ENCODE data around the gene NAGLU. TPM values are rescaled to one million over a fixed set of nuclear protein-coding genes. Genes with fewer than 3 reads are reported as not detected.

The NAGLU gene
- total and polyA plus RNA-seq, 2 of the 13 experiments (the other 11 are each of a cell fraction or from before 2014, with no cell fraction given) = 28.2 to 40.1 TPM

GRCh38 chr17:42518755-42519545 is 17.1 kb upstream of the NAGLU start (continued):
- TF ChIP-seq TERF1 (CRISPR knock-in tag; IDR thresholded peaks at IDR 0.05) (no peak), ZNF234 (CRISPR knock-in tag; conservative IDR thresholded peaks at IDR 0.05) (no peak), SUZ12 (IDR thresholded peaks at IDR 0.05; ENCODE audit: low read depth, low read length) (no peak), RFX5 (IDR thresholded peaks at IDR 0.05; ENCODE audit: low read depth, low read length) (no peak), YY1 (IDR thresholded peaks at IDR 0.05; ENCODE audit: insufficient read depth, insufficient replicate concordance, low read depth, low read length) (no peak), ZNF207 (IDR thresholded peaks at IDR 0.05; ENCODE audit: borderline replicate concordance) (no peak)
- TF ChIP-seq, protein P1, sequence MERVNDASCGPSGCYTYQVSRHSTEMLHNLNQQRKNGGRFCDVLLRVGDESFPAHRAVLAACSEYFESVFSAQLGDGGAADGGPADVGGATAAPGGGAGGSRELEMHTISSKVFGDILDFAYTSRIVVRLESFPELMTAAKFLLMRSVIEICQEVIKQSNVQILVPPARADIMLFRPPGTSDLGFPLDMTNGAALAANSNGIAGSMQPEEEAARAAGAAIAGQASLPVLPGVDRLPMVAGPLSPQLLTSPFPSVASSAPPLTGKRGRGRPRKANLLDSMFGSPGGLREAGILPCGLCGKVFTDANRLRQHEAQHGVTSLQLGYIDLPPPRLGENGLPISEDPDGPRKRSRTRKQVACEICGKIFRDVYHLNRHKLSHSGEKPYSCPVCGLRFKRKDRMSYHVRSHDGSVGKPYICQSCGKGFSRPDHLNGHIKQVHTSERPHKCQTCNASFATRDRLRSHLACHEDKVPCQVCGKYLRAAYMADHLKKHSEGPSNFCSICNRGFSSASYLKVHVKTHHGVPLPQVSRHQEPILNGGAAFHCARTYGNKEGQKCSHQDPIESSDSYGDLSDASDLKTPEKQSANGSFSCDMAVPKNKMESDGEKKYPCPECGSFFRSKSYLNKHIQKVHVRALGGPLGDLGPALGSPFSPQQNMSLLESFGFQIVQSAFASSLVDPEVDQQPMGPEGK (CRISPR knock-in tag; IDR thresholded peaks at IDR 0.05) = peak; percentile 75

All from HepG2 (cell line).